ENCODE measurements around the gene AUP1. TPM values are rescaled to one million over a fixed set of nuclear protein-coding genes. Genes with fewer than 3 reads are reported as not detected.

AUP1 gene
- total and polyA plus RNA-seq, 2 donors (not counting 3 experiments of a cell fraction or from before 2014, with no cell fraction given), result 103 to 187 TPM

GRCh38 chr2:74526649-74527230 is 2.8 kb downstream of the AUP1 start:
- Histone ChIP-seq H3K9me1 (replicated peaks; ENCODE audit: control insufficient read depth, extremely low read depth, insufficient read depth, low read length) (no peaks in the 10 kb centered on the region), H3K4me1 (ENCODE audit: control insufficient read depth, extremely low read depth, insufficient read depth, low read length) (peaks cover 20% of the 10 kb centered on the region), H3K9ac (replicated peaks; ENCODE audit: extremely low read depth, insufficient read depth, low read length) (no peak overlapping the region), H2AFZ (ENCODE audit: low read depth, low read length) (no peak overlapping the region), H3K27ac (ENCODE audit: insufficient read depth, low read depth, low read length) (no peak overlapping the region), H3K9me3 (replicated peaks; ENCODE audit: control insufficient read depth, insufficient read depth, low read length) (no peaks in the 10 kb centered on the region), H3K79me2 (ENCODE audit: control insufficient read depth, insufficient read depth, low read length) (peaks cover 19% of the 10 kb centered on the region), H3K4me2 (ENCODE audit: insufficient read depth, low read length) (no peak overlapping the region), H3K27me3 (ENCODE audit: control insufficient read depth in 2 of 2, insufficient read depth in 2 of 2, low read length in 2 of 2) (peaks cover 4 to 5% of the 10 kb centered on the region in 2 experiments), H3K4me3 (replicated peaks in 1 of 3; ENCODE audit: insufficient read depth in 1 of 3, low read depth in 1 of 3, low read length in 3 of 3) (no peak overlapping the region), H3K36me3 (ENCODE audit: control insufficient read depth in 2 of 2, extremely low read depth in 1 of 2, insufficient read depth in 2 of 2, low read length in 2 of 2) (peaks cover 6 to 16% of the 10 kb centered on the region in 2 experiments), H4K20me1 (replicated peaks; ENCODE audit: control insufficient read depth, extremely low read depth, insufficient read depth, low read length) (no peaks in the 10 kb centered on the region)
- BruUV-seq (replicated peaks), result no TSS peak
- CTCF ChIA-PET, result interaction anchor here (1.1 to 1.2 kb wide), 2 partner anchors 18 to 44 kb away, joined by 3 to 7 read pairs; partner anchors contain the start of genes CCDC142 and TTC31
- FAIRE-seq (no peak), DNase-seq (ENCODE audit: low read depth, low spot score) (no peak)
- TF ChIP-seq GATA2 (IDR thresholded peaks at IDR 0.05; ENCODE audit: insufficient read depth, insufficient read length, low read depth, low read length), result no peak
- TF ChIP-seq MAX (IDR thresholded peaks at IDR 0.05; ENCODE audit: insufficient read depth, insufficient read length), result no peak
- no peak for TF ChIP-seq POLR2AphosphoS5 (IDR thresholded peaks at IDR 0.05; ENCODE audit: insufficient read depth, low read depth, low read length)
- TF ChIP-seq CTCF (IDR thresholded peaks at IDR 0.05; ENCODE audit: extremely low read depth in 1 of 2, insufficient read depth in 1 of 2, low read depth in 1 of 2, low read length in 2 of 2), result no peak
- TF ChIP-seq FOS (IDR thresholded peaks at IDR 0.05; ENCODE audit: borderline replicate concordance, insufficient read depth, low read length), result no peak
- no peak for TF ChIP-seq JUN (IDR thresholded peaks at IDR 0.05; ENCODE audit: borderline replicate concordance, insufficient read depth, insufficient read length, low read depth)
- TF ChIP-seq POLR2A (IDR thresholded peaks at IDR 0.05; ENCODE audit: low read depth, low read length), result no peak
- TF ChIP-seq EZH2 (IDR thresholded peaks at IDR 0.05; ENCODE audit: borderline replicate concordance, low read depth, low read length, severe bottlenecking), result no peak
- TF ChIP-seq MYC (IDR thresholded peaks at IDR 0.05; ENCODE audit: low read depth, low read length), result no peak
- dilution Hi-C loops (cut with MboI; ENCODE audit: extremely low pct_ligation_motif_present, low sequenced_read_pairs) (no loop called here), intact Hi-C loops (cut with micrococcal nuclease) (no loop called here)
- POLR2A ChIA-PET, result interaction anchor here (0.9 kb wide), 1 partner anchor 23 kb away, joined by 4 read pairs; no protein-coding TSS in a partner anchor

Data from endothelial cell of umbilical vein (primary cell).